HEK293 (cell line): ENCODE results near the gene ARHGAP8.
A peak's percentile ranks its signal among the peaks of the same experiment; 100 is the strongest.

ENCODE experiments used
- CTCF ChIA-PET: fragments of 350-600 bp; formaldehyde crosslinking; extraction: SDS; loops from one replicate; lab custom pipeline; 2021; ENCODE audit warnings: antibody characterized with exemption; lab: Yijun Ruan, JAX
- POLR2A ChIA-PET: fragments of 300-600 bp; formaldehyde crosslinking; extraction: SDS; loops from one replicate; lab custom pipeline; 2020; ENCODE audit warnings: antibody characterized with exemption, inconsistent platforms; lab: Yijun Ruan, JAX
- H3K27ac ChIP-seq: fragments of 200-500 bp; sonication (Bioruptor generic); 2 replicates; pipeline ENCODE4 v1.5.1; 2014; ENCODE audit warnings: low read depth, low read length, control low read depth, inconsistent platforms; ENCODE audit errors: extremely low read depth
- H3K36me3 ChIP-seq, 2 experiments: fragments of 200-500 bp in 1 of 2; sonication (Bioruptor generic) in 1 of 2; 1 replicate in 1 of 2; 2 replicates in 1 of 2; pipeline ENCODE4 v1.5.1; 2014 to 2017; ENCODE audit warnings: inconsistent platforms in 2 of 2, low read length in 2 of 2; ENCODE audit not compliant: control insufficient read depth in 2 of 2, insufficient read depth in 1 of 2
- H3K4me1 ChIP-seq: fragments of 200-500 bp; sonication (Bioruptor generic); 2 replicates; pipeline ENCODE4 v1.5.1; 2014; ENCODE audit warnings: mild to moderate bottlenecking, low read length, inconsistent platforms; ENCODE audit not compliant: control insufficient read depth, insufficient read depth
- H3K4me3 ChIP-seq: 2 replicates; pipeline ENCODE4 v1.5.1; 2011; ENCODE audit warnings: low read depth, mild to moderate bottlenecking, control low read depth, low read length, moderate library complexity
- H3K9me3 ChIP-seq: fragments of 200-500 bp; sonication (Bioruptor generic); 2 replicates; pipeline ENCODE4 v1.5.1; 2014; ENCODE audit warnings: low read depth, low read length, inconsistent platforms; ENCODE audit not compliant: control insufficient read depth, insufficient read depth
- ATF2 ChIP-seq: fragments of 450-650 bp; formaldehyde crosslinking; IDR thresholded peaks from 2 replicates; pipeline ENCODE4 v1.5.1; 2016; ENCODE audit warnings: missing biosample characterization, missing genetic modification characterization, low read depth
- PRDM10 ChIP-seq: fragments of 450-650 bp; formaldehyde crosslinking; IDR thresholded peaks from 2 replicates; pipeline ENCODE4 v1.5.1; 2016; ENCODE audit warnings: missing biosample characterization, missing genetic modification characterization
- ZBTB11 ChIP-seq: fragments of 450-650 bp; formaldehyde crosslinking; conservative IDR thresholded peaks from 2 replicates; pipeline ENCODE4 v1.5.1; 2016; ENCODE audit warnings: low read depth, missing biosample characterization, missing genetic modification characterization
- ZFP69B ChIP-seq: fragments of 450-650 bp; formaldehyde crosslinking; IDR thresholded peaks from 2 replicates; pipeline ENCODE4 v1.5.1; 2016; ENCODE audit warnings: missing biosample characterization, missing genetic modification characterization
- ZIC2 ChIP-seq: fragments of 450-650 bp; formaldehyde crosslinking; IDR thresholded peaks from 2 replicates; pipeline ENCODE4 v1.5.1; 2016; ENCODE audit warnings: missing biosample characterization, missing genetic modification characterization
- ZNF146 ChIP-seq: fragments of 450-650 bp; formaldehyde crosslinking; IDR thresholded peaks from 2 replicates; pipeline ENCODE4 v1.5.1; 2016; ENCODE audit warnings: missing biosample characterization, missing genetic modification characterization
- ZNF221 ChIP-seq: fragments of 450-650 bp; formaldehyde crosslinking; IDR thresholded peaks from 2 replicates; pipeline ENCODE4 v1.5.1; 2017; ENCODE audit warnings: missing biosample characterization, missing genetic modification characterization, borderline replicate concordance
- ZNF777 ChIP-seq: fragments of 450-650 bp; formaldehyde crosslinking; IDR thresholded peaks from 2 replicates; pipeline ENCODE4 v1.5.1; 2017; ENCODE audit warnings: missing biosample characterization, missing genetic modification characterization, borderline replicate concordance
- ZSCAN4 ChIP-seq: fragments of 450-650 bp; formaldehyde crosslinking; IDR thresholded peaks from 2 replicates; pipeline ENCODE4 v1.5.1; 2017; ENCODE audit warnings: missing biosample characterization, missing genetic modification characterization

ARHGAP8 gene

GRCh38 chr22:44839721-44840120, 87.3 kb downstream of the ARHGAP8 start (continued):
- TF ChIP-seq ZBTB11 (tag by site-specific recombination): no peak
- no peak for TF ChIP-seq ZNF777 (tag by site-specific recombination)
- no peak for TF ChIP-seq ZNF221 (tag by site-specific recombination)
- TF ChIP-seq ZFP69B (tag by site-specific recombination): no peak
- no peak for TF ChIP-seq ZSCAN4

- ChIA-PET POLR2A (no interaction called here), CTCF (interaction anchor here (1.2 kb wide), 1 partner anchor 20 kb away, joined by 4 read pairs; no protein-coding TSS in a partner anchor)
- TF ChIP-seq ZNF146 (tag by site-specific recombination) (no peak), ZIC2 (tag by site-specific recombination) (peak; percentile 43; the same call in 1 of the 2 replicates)
- Histone ChIP-seq H3K36me3 (peaks cover 0 to 6% of the 10 kb centered on the region in 2 experiments; a peak in 2 of 3 replicates), H3K4me3 (no peak overlapping the region), H3K9me3 (no peaks in the 10 kb centered on the region), H3K4me1 (no peaks in the 10 kb centered on the region), H3K27ac (no peak overlapping the region)
Measured at GRCh38 chr22:44840611-44841322, 88.4 kb downstream of the ARHGAP8 start.

GRCh38 chr22:44842417-44842816, 90.0 kb downstream of the ARHGAP8 start:
- H3K9me3 ChIP-seq: no peaks in the 10 kb centered on the region
- H3K36me3 ChIP-seq: no peaks in the 10 kb centered on the region; a peak in 1 of 3 replicates
- ChIA-PET POLR2A (no interaction called here), CTCF (interaction anchor here (1.4 kb wide), 1 partner anchor 22 kb away, joined by 5 read pairs; no protein-coding TSS in a partner anchor)
- H3K27ac ChIP-seq: no peak overlapping the region
- H3K4me1 ChIP-seq: no peaks in the 10 kb centered on the region
- 0 out of 2 replicates have a peak, but pooled peaks have one; percentile 21 for TF ChIP-seq PRDM10
- no peak for TF ChIP-seq ATF2 (tag by site-specific recombination)
- no peak overlapping the region for H3K4me3 ChIP-seq
